Islet precursor cell (in vitro differentiated cells): ENCODE results near the gene TTBK1.

ENCODE experiments used
- DNase-seq: peaks from one replicate; pipeline ENCODE4 v3.0.0-alpha.2; 2018

The TTBK1 gene

DNA sequence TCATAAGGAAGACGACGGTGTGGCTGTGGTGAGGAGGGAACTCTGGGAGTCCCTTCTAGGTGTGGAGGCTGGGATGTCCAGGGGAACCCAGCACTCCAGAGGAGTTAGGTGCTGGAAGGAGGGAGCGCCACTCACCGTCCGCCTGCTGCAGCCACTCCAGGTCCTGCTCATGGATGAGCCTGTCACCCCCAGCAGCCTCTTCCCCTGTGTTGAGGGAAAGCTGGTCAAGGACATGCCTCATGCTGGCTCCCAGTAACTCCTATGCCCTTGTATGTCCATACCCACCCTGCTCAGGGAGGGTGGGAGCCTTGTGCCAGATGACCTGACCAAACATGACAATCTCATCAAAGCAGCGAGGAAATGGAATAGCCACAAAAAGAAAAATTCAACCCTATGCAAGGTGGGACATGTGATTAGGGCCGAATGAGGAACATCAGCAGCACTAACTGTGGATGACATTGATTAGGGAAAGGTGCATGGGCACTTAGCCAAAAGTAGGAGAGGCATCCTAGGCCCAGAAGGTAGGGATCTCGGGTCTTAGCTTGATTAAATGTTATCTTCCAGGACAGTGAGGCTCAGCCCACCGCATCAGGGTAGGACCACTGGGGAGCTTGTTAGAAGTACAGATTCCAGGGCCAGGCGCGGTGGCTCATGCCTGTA lies 17.0 kb upstream of the TTBK1 start:
- peak; percentile 50 for DNase-seq

DNA sequence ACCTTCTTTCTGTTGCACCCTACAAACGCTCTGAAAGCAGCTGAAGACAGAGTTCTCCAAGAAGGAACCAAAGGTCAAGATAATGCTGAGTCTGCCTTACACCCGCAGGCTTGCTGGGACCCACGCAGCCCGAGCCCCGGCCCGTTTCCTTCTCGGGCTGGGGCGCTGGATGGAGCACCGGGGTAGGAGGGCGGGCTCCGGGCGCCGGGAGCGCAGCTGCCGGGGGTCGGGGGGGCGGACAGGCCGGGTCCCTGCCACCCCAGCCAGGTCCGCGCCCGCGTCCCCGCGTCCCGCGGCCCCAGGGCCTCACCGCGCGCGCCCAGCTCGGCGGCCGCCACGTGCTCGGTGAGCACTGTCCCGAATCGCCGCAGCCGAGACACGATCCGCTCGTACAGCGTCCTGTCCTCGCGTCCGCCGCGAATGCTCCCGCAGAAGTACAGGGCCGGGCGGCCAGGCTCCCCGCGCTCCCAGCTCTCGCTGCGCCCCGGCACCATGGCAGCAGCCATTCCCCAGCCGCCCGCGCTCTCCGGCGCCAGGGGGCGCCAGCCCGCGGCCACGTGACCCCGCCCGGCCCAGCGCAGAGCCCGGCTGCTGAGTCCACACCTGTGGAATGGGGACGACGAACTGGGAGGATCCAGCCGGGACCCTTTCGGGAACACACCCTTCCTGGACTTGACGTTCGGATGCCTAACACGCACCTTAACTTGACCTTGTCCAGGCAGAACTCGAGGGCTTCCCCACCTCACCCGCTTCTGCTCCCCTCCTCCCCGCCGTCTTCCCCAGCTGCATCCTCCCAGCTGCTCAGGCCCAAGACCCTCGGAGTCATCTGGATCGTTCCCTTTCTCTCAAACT lies 14.1 kb upstream of the TTBK1 start, which contains the start of gene DNPH1:
DNPH1 (minus strand) TSS at position 531 of the 852 bp plus-strand sequence; CDS start at position 506, 25 bp downstream.
- peak; percentile 89 for DNase-seq

DNA sequence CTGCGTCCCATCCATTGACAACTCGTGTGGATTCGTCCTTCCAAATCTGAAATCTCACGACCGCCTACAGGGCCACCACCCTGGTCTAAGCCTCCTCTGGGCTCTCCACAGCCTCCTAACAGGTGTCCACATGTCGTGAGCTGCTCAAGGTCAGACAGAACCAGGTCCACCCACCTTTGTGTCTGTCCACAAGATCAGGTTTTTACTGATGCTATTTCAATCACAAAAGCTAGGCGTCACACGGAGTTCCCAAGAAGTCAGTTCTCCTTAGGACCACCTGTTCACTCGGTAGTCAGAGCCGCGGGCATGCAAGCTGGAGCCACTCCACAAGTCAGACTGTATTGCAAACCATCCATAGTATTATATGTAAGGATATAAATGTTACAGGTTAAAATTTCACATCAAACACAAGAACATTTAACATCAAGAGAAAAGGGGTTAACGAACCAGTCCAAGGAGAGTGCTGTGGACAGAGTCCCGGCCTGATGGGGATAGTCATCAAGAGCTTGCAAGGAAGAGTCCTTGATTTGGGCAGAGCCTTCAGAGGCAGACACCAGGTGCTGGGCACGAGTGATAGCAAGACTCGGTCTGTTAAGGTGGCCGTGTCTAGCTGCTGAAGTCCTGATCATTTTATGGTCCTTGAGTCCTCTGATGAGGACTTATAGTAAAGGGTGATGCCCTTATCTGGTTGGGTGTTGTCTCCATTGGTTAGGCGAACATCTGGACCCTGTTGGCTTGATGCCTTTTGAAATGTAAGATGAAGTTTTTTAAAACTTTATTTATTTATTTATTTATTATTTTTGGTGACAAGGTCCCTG lies 13.3 kb upstream of the TTBK1 start:
- DNase-seq, result peak; percentile 20

DNA sequence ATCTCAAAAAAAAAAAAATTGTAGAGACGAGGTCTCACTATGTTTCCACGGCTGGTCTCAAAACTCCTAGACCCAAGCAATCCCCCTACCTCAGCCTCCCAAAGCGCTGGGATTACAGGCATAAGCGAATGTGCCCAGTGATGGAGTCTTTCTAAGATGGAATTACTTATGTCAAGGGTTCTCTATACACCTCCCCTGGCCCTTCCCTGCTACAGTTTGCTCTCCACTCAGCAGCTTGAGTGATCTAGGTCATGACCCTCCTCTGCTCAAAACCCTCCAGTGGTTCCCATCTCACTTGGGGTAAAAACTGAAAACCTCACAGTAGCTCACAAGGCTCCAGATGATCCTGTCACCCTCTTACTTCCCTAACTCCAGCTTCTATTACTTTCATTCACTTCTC lies 12.2 kb upstream of the TTBK1 start:
- peak; percentile 29 for DNase-seq

DNA sequence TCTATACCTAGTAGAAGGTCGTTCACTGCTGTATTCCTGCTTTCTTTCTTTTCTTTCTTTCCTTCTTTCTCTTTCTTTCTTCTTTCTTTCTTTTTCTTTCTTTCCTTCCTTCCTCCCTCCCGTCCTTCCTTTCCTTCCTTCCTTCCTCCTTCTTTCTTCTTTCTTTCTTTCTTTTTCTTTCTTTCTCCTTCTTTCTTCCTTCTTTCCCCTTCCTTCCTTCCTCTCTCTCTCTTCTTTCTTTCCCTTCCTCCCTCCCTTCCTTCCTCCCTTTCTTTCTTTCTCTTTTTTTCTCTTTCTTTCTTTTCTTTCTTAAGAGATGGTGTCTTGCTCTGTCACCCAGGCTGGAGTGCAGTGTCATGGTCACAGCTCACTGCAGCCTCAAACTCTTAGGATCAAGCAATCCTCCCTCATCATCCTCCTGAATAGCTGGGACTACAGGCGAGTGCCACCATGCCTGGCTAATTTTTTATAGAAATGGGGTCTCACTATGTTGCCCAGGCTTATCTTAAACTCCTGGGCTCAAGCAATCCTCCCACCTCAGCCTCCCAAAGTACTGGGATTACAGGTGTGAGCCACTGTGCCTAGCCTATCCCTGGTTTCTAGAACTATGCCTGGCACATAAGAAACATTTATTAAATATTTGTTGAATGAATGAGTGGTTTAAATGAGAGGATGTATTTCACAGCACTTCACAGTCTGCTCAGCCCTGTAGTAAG lies 11.4 kb upstream of the TTBK1 start:
- peak; percentile 6 for DNase-seq

DNA sequence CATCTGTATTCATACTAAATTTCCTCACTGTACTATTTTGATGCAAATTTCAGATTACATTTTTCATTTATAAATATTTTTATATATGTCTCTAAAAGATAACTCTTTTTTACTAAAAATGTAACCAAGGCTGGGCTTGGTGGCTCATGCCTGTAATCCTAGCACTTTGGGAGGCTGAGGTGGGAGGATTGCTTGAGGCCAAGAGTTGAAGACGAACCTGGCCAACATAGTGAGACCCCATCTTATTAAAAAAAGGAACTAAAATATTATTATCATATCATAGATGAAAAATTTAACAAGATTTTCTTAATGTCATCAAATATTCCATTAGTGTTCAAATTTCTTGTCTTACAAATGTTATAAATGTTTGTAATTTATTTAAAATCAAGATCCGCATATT lies 7.4 kb upstream of the TTBK1 start:
- no peak for DNase-seq

DNA sequence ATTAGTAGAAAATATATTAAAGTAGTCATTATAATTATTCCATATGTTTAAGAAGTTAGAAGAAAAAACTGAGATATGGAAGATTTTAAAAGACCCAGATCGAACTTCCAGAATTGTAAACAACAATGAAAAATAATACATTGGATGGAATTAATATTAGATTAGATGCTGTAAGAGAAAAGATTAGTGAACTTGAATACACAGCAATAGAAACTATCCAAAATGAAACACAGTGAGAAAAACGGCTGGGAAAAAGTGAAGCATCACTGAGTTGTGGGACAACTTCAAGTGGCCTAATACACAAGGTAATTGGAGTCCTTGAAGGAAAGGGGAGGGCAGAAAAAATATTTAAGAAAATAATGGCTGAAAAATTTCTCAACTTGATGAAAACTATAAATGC lies 4.2 kb upstream of the TTBK1 start:
- DNase-seq, result no peak

DNA sequence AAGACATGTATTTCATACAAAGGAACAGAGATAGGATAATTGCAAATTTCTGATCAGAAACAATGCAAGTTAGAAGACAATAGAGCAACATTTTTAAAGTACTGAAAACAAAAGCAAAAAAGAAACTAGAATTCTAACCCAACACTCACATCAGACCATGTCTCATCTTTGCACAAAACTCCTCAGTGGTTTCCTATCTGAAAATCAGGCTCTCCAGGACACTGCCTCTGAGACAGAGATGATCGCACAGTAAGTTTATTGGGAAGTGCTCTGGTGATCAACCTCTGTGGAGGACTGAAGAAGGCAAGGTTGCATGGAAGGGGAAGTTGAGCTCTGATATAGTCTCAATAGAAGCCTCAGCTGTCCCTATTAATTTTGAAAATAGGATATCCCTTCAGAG lies 2.3 kb upstream of the TTBK1 start:
- no peak for DNase-seq

DNA sequence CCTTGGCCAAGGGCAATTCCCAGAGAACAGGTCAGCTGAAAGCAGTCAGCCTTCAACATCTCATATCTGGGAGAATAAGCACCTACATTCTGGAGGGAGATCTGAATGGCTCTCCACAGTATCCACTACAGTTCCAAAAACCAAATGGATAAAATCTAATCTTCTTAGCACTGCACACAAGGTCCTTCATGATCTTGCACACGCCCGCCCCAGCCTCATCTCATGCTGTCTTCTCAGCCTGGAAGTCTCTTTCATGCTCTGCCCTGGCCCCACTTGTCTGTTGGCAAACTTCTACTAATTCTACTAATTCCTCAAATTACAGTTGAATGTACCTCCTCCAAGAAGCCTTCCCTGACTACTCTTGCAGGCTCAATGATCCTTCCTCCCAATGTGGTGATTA lies 1.8 kb upstream of the TTBK1 start:
- no peak for DNase-seq

DNA sequence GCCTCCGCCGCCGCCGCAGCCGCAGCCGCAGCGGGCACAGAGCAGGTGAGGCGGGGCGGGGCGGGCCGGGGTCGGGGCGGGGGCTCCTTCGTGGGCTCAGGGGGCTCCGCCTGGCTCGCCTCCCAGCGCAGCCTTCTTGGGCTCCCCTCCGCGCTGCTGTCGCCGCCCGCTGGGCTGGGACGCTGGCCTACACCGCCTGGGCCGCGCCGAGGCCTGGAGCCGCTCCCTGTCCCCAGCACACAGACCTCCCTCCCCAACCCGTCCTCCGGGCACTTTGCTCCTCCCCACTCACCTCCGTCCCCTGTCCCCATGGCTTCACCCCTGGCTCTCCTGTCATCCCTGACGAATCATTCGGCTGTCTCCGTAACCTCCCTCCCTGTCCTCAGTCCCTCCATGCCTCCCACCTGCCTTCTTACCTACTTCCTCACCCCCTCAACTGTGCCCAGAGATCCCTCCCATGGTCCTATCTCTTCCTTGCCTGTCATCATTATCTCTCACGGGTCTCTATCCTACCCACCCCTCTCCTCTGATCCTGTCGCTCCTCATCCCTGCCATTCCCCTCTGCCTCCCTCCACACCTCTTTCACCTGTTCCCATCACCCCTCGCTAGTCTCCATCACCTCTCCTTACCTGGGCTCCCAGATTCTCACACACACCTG lies 512 bp downstream of the TTBK1 start:
- no peak for DNase-seq

DNA sequence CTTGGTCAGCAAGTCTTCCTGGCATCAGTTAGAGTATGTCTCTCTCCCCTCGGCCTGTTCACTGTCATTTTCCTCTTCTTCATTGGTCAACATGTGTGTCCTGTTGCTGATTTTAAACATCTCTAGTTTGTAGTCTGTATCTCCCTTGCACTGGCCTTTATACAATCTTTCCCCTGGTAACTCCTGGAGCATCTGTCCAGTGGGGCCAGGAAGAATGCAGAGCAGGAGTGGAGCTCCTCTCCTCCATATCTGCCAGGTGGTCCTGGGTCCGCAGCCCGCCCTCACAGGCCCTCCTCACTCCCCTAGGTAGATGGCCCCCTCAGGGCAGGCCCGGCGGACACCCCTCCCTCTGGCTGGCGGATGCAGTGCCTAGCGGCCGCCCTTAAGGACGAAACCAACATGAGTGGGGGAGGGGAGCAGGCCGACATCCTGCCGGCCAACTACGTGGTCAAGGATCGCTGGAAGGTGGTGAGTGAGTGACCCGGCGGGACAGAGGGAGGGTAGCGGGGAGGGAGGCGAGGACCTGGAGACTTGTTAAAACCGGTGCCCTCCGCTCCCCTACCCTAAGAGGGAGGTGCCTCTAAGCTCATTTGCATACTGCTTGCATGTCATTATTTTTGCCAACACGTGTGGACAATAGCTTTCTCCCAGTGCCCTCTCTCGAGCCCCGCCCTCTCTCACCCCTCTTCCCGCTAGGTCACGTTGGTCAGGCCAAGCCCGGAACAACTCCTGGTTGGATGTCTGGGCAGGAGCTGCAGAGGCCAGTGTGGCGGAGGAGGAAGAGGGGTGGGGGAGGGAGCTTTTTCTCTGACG lies 3.2 kb downstream of the TTBK1 start:
- peak; percentile 76 for DNase-seq

DNA sequence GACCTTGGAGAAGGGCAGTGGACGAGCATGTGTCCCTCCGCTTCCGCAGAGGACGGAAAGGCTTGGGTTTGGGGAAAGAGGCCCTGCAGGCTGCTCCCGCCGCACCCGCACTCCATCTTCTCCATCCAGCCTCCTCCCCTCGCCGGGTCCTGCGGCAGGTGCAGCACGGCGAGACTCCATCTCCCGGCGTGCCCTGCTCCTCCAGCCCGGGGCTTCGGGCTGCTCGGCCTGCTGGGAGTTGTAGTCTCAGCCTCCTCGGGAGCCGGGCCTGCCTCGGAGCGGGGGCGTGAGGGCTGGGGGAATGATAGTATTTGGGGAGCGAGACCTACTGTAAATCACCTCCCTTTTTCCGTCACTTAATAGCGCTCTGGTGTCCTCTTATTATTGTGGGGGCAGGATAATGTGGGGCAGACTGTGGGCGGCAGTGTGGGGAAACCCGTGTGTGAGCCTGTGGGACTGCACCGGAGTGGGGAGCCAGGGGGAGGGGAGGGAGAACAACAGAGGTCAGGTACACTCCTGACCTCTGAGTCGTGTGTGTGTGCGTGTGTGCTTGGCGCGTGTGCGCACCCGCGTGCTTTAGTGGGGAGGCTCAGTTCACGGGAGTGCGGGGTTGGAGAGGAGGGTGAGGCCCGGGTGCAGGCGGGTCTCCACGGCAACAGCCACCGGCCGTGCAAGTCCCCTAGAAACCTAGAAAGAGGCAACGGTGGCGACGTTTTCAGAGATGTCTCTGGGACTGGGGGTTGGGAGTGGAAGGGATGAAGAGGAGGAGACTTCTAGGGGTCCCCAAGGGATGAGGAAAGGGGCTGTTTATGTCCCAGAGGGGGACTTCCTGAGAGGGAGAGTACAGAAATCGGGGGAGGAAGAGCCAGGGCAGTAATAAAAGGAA lies 4.1 kb downstream of the TTBK1 start:
- peak; percentile 88 for DNase-seq

DNA sequence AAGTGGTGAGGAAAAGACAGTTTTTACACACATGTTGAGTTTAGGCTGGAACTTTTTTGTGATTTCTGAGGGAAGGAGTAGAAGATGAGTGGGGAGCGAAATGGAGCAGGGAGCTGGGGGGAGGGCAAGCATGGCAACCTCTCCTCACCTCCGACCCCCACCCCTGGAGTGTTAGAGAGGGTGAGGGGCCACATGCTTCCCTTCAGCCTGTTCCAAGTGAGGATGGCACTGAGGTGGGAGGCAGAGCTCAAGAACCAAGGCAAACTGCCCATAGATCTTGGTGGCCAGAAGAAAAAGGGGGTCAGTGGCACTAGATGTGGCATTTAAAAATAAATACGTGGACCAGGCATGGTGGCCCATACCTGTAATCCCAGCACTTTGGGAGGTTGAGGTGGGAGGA lies 4.8 kb downstream of the TTBK1 start:
- DNase-seq, result no peak

DNA sequence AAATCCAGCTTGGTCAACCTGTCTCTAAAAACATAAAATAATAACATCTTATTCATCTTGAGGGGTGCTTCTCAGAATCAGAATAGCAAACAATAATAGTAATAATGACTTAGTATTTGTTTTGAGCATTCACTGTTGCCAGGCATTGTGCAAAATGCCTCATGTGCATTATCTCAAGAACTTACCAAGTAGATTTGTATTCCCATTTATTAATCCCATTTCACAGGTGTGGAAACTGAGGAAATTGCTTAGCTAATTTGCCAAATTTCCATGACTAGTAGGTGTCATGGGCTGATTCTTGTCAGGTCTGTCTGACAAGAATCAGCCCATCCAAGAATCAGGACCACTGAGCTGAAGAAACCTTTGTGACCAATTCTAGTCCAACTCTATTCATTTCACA lies 5.5 kb downstream of the TTBK1 start:
- no peak for DNase-seq

DNA sequence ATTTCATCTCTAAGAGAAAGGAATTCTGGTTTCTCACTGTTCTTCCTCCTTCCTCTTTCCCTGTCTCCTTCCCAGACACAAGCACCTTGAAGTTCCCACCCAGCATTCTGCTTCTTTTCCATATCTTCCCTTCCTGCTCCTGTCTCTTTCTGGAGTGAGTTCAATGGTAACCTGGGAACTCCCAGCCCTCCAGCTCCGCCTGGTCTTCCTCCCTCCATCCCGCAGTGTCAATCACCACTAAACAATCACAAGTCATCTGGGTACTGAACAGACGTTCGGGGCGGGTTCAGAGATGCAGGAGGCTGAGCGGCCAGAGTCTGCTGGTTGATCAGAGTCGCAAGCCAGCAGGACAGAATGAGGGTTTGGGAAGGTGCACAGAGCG lies 7.7 kb downstream of the TTBK1 start:
- DNase-seq, result no peak

DNA sequence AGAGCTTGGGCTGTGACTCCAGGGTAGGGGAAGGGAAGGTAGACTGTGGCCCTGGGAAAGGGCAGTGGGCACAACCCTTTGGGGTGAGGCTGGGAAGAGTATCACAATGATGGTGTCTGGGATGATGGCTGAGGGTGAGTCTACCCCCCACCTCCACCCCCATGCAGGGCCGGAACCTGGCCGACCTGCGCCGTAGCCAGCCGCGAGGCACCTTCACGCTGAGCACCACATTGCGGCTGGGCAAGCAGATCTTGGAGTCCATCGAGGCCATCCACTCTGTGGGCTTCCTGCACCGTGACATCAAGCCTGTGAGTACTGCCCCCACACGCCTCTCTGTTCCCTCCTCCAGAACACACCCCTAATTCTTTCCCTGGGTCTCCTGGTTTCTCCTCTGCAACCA lies 10.1 kb downstream of the TTBK1 start:
- DNase-seq, result no peak

DNA sequence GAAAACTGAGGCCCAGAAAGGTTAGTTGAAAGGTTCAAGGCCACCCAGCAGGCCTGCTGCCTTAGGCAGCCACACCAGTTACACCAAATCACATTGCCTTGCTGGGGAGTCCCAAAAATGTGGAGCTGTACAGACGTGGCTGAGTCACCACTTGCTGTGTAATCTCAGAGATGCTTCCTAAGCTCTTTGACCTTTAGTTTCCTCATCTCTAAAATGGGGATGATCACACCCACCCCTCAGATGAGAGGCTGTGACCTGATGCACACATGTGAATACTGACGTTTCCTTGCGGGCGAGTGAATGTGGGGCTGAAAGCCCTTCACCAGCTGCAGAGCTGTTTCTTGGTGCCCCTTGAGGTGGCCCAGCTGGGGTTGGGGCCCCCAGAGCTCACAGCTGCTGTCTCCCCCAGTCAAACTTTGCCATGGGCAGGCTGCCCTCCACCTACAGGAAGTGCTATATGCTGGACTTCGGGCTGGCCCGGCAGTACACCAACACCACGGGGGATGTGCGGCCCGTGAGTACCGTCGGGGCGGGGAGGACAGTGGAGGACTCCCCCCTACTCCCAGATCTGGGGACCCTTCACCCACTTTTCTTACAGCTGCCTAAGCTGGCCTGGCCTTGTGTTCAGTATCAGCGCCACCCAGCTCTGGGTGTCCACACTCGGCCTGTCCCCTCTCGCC lies 11.0 kb downstream of the TTBK1 start:
- no peak for DNase-seq

DNA sequence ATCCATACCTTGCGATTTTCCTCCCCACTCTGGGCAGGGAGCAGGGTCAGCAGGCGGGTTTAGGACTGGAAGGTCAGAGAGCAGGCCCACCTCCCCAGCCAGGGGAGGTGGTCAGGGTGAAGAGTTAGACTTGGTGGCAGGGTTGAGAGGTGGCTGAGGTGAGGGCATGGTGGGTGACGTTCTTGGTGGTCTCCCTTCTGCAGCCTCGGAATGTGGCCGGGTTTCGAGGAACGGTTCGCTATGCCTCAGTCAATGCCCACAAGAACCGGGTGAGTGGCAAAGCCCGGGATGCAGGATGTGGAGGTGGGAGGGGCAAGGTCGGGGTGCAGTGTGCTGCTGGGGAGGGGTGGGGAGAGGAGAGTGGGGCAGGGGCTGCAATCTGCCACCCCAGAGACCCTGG lies 11.6 kb downstream of the TTBK1 start:
- DNase-seq, result no peak

DNA sequence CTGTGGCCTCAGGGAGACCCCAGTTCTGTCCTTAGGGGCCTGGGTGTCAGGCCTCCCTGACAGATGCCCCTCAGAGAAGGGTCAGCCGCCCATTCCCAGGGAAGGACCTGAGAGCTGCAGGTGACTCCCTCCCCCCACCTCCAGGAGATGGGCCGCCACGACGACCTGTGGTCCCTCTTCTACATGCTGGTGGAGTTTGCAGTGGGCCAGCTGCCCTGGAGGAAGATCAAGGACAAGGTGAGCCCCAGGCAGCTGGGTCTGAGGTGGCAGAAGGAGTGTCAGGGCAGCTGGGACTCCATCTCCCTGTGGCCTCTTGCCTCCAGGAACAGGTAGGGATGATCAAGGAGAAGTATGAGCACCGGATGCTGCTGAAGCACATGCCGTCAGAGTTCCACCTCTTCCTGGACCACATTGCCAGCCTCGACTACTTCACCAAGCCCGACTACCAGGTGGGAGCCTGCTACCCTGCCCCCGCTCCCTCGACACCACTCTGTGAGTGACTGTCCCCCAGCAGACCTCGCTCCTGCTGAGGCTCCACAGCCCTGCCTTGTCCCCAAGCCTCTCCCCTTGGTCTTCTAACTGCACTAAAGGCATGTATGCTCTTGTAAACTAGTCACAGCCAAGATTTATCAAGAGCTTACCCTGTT lies 12.2 kb downstream of the TTBK1 start:
- no peak for DNase-seq
